ENCODE measurements around the gene NHEJ1. TPM values are rescaled to one million over a fixed set of nuclear protein-coding genes. Genes with fewer than 3 reads are reported as not detected.

Gene NHEJ1
- total and polyA plus RNA-seq, 2 of the 13 experiments (the other 11 are each of a cell fraction or from before 2014, with no cell fraction given), result 30.0 to 30.7 TPM

GRCh38 chr2:219045937-219046550, 114.6 kb downstream of the NHEJ1 start (continued):
- TF ChIP-seq KAT2B (IDR thresholded peaks at IDR 0.05; ENCODE audit: borderline replicate concordance, low read depth, low read length) (no peak), MEIS1 (CRISPR knock-in tag; IDR thresholded peaks at IDR 0.05; ENCODE audit: borderline replicate concordance) (no peak), HDAC2 (CRISPR knock-in tag; IDR thresholded peaks at IDR 0.05) (peak; percentile 73), ZSCAN12 (CRISPR knock-in tag; IDR thresholded peaks at IDR 0.05) (0 out of 2 replicates have a peak, but pooled peaks have one; percentile 36), ZNF549 (CRISPR knock-in tag; IDR thresholded peaks at IDR 0.05) (no peak), KMT2B (CRISPR knock-in tag; IDR thresholded peaks at IDR 0.05) (peak; percentile 47; the same call in 1 of the 2 replicates), HES4 (CRISPR knock-in tag; IDR thresholded peaks at IDR 0.05; ENCODE audit: borderline replicate concordance) (peak; percentile 79; the same call in 1 of the 2 replicates), RARG (CRISPR knock-in tag; IDR thresholded peaks at IDR 0.05; ENCODE audit: low read depth) (no peak), CENPT (CRISPR knock-in tag; IDR thresholded peaks at IDR 0.05; ENCODE audit: low read depth) (0 out of 2 replicates have a peak, but pooled peaks have one; percentile 33), ELF3 (CRISPR knock-in tag; IDR thresholded peaks at IDR 0.05) (peak; percentile 92), MAF1 (CRISPR knock-in tag; IDR thresholded peaks at IDR 0.05; ENCODE audit: borderline replicate concordance) (no peak), ZNF430 (CRISPR knock-in tag; IDR thresholded peaks at IDR 0.05) (peak; percentile 90), ZBTB20 (CRISPR knock-in tag; IDR thresholded peaks at IDR 0.05; ENCODE audit: borderline replicate concordance, low read depth) (no peak), ZNF205 (CRISPR knock-in tag; IDR thresholded peaks at IDR 0.05) (0 out of 2 replicates have a peak, but pooled peaks have one; percentile 31), ERF (CRISPR knock-in tag; IDR thresholded peaks at IDR 0.05) (peak; percentile 96), ZNF784 (CRISPR knock-in tag; IDR thresholded peaks at IDR 0.05; ENCODE audit: borderline replicate concordance) (no peak), ZNF33B (CRISPR knock-in tag; IDR thresholded peaks at IDR 0.05) (0 out of 2 replicates have a peak, but pooled peaks have one; percentile 28), MTF1 (CRISPR knock-in tag; IDR thresholded peaks at IDR 0.05) (0 out of 2 replicates have a peak, but pooled peaks have one; percentile 31), ARID5B (CRISPR knock-in tag; IDR thresholded peaks at IDR 0.05) (peak; percentile 31; the same call in 1 of the 2 replicates), ZNF614 (CRISPR knock-in tag; IDR thresholded peaks at IDR 0.05; ENCODE audit: borderline replicate concordance) (0 out of 2 replicates have a peak, but pooled peaks have one; percentile 58), ZNF652 (CRISPR knock-in tag; IDR thresholded peaks at IDR 0.05; ENCODE audit: borderline replicate concordance, low read depth) (no peak), HOXD1 (CRISPR knock-in tag; IDR thresholded peaks at IDR 0.05) (no peak), TOPORS (CRISPR knock-in tag; IDR thresholded peaks at IDR 0.05) (no peak)
- TF ChIP-seq, protein P1, sequence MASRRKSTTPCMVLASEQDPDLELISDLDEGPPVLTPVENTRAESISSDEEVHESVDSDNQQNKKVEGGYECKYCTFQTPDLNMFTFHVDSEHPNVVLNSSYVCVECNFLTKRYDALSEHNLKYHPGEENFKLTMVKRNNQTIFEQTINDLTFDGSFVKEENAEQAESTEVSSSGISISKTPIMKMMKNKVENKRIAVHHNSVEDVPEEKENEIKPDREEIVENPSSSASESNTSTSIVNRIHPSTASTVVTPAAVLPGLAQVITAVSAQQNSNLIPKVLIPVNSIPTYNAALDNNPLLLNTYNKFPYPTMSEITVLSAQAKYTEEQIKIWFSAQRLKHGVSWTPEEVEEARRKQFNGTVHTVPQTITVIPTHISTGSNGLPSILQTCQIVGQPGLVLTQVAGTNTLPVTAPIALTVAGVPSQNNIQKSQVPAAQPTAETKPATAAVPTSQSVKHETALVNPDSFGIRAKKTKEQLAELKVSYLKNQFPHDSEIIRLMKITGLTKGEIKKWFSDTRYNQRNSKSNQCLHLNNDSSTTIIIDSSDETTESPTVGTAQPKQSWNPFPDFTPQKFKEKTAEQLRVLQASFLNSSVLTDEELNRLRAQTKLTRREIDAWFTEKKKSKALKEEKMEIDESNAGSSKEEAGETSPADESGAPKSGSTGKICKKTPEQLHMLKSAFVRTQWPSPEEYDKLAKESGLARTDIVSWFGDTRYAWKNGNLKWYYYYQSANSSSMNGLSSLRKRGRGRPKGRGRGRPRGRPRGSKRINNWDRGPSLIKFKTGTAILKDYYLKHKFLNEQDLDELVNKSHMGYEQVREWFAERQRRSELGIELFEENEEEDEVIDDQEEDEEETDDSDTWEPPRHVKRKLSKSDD (CRISPR knock-in tag; IDR thresholded peaks at IDR 0.05; ENCODE audit: low read depth), result 0 out of 2 replicates have a peak, but pooled peaks have one; percentile 31

All from HepG2 (cell line).